WTC11 (cell line): Measurements from ENCODE around the gene CCSER1. TPM values are rescaled to one million over a fixed set of nuclear protein-coding genes. Genes with fewer than 3 reads are reported as not detected.

Experiments used
- ATAC-seq: fragments of 200-7000 bp; cut with Tn5 transposase; 2 replicates; pipeline ENCODE4 v1.10.0; 2021; ENCODE audit warnings: mild to moderate bottlenecking, moderate library complexity
- CTCF ChIA-PET: fragments of 300-600 bp; sonication (Branson Sonifier 250); formaldehyde crosslinking; loops from one replicate; lab custom pipeline; 2021; ENCODE audit warnings: antibody characterized with exemption; lab: Charles Lee
- POLR2A ChIA-PET: fragments of 350-600 bp; sonication (Branson Sonifier 250); formaldehyde crosslinking; loops from one replicate; lab custom pipeline; 2021; ENCODE audit warnings: antibody characterized with exemption; lab: Charles Lee
- DNase-seq: peaks from one replicate; pipeline ENCODE4 v3.0.0; 2021; ENCODE audit warnings: low spot score
- H3K27ac Mint-ChIP-seq: 2 replicates; pipeline ENCODE4 v1.8.0; 2021; ENCODE audit warnings: mixed read lengths
- H3K27me3 Mint-ChIP-seq: 2 replicates; pipeline ENCODE4 v1.8.0; 2021; ENCODE audit warnings: low read depth, mild to moderate bottlenecking, moderate library complexity, mixed read lengths
- H3K36me3 Mint-ChIP-seq: 2 replicates; pipeline ENCODE4 v1.8.0; 2021; ENCODE audit warnings: mixed read lengths
- H3K4me1 Mint-ChIP-seq: 2 replicates; pipeline ENCODE4 v1.8.0; 2022; ENCODE audit warnings: mixed read lengths
- H3K4me3 Mint-ChIP-seq: 2 replicates; pipeline ENCODE4 v1.8.0; 2021; ENCODE audit warnings: mild to moderate bottlenecking, moderate library complexity, mixed read lengths
- H3K9me3 Mint-ChIP-seq: 2 replicates; pipeline ENCODE4 v1.8.0; 2021; ENCODE audit warnings: mixed read lengths
- ELF4 ChIP-seq: sonication (generic); formaldehyde crosslinking; IDR thresholded peaks from 2 replicates; pipeline ENCODE4 v1.8.1; 2022; ENCODE audit warnings: low read depth, mild to moderate bottlenecking, moderate library complexity, missing genetic modification reagents
- GABPB1 ChIP-seq: sonication (generic); formaldehyde crosslinking; IDR thresholded peaks from 2 replicates; pipeline ENCODE4 v1.8.1; 2023; ENCODE audit warnings: mild to moderate bottlenecking, missing genetic modification reagents
- GTF2I ChIP-seq: fragments of 250-450 bp; sonication (Bioruptor Pico); conservative IDR thresholded peaks from 2 replicates; pipeline ENCODE4 v1.4.0; 2021; ENCODE audit warnings: mild to moderate bottlenecking
- MYBL2 ChIP-seq: sonication (generic); formaldehyde crosslinking; IDR thresholded peaks from 2 replicates; pipeline ENCODE4 v1.8.1; 2023; ENCODE audit warnings: mild to moderate bottlenecking, moderate library complexity, missing genetic modification reagents
- NFATC4 ChIP-seq: fragments of 250-450 bp; sonication (Bioruptor Pico); IDR thresholded peaks from 2 replicates; pipeline ENCODE4 v1.9.0; 2021; ENCODE audit warnings: mild to moderate bottlenecking
- NR3C1 ChIP-seq: sonication (generic); formaldehyde crosslinking; conservative IDR thresholded peaks from 2 replicates; pipeline ENCODE4 v1.8.1; 2023; ENCODE audit warnings: low read depth, mild to moderate bottlenecking, missing genetic modification reagents
- OVOL2 ChIP-seq: fragments of 250-450 bp; sonication (Bioruptor Pico); IDR thresholded peaks from 2 replicates; pipeline ENCODE4 v1.9.0; 2021; ENCODE audit warnings: mild to moderate bottlenecking, borderline replicate concordance
- TP53 ChIP-seq: sonication (generic); formaldehyde crosslinking; IDR thresholded peaks from 2 replicates; pipeline ENCODE4 v1.8.1; 2023; ENCODE audit warnings: mild to moderate bottlenecking, missing genetic modification reagents
- ZNF232 ChIP-seq: sonication (generic); formaldehyde crosslinking; IDR thresholded peaks from 2 replicates; pipeline ENCODE4 v1.8.0; 2022; ENCODE audit warnings: mild to moderate bottlenecking, missing genetic modification reagents
- ZNF263 ChIP-seq: sonication (generic); formaldehyde crosslinking; IDR thresholded peaks from 2 replicates; pipeline ENCODE4 v1.8.1; 2022; ENCODE audit warnings: low read depth, mild to moderate bottlenecking, moderate library complexity, missing genetic modification reagents
- ZNF317 ChIP-seq: sonication (generic); formaldehyde crosslinking; IDR thresholded peaks from 2 replicates; pipeline ENCODE4 v1.8.1; 2023; ENCODE audit warnings: low read depth, mild to moderate bottlenecking, moderate library complexity, missing genetic modification reagents, borderline replicate concordance
- ZNF416 ChIP-seq: fragments of 250-450 bp; sonication (Bioruptor Pico); IDR thresholded peaks from 2 replicates; pipeline ENCODE4 v1.9.0; 2021; ENCODE audit warnings: mild to moderate bottlenecking, inconsistent platforms
- total RNA-seq: library from RNA; stranded (reverse); gene quantifications from 3 replicates; pipeline ENCODE4 v1.2.3, GENCODE V29; 2021
- TF ChIP-seq, protein P1 (sequence below): sonication (generic); formaldehyde crosslinking; IDR thresholded peaks from 2 replicates; pipeline ENCODE4 v1.8.0; 2023; ENCODE audit warnings: mild to moderate bottlenecking, missing genetic modification reagents
- TF ChIP-seq, protein P2 (sequence below): fragments of 250-450 bp; sonication (Bioruptor Pico); IDR thresholded peaks from 2 replicates; pipeline ENCODE4 v1.8.0; 2021; ENCODE audit warnings: mild to moderate bottlenecking
- TF ChIP-seq, protein P3 (sequence below): sonication (generic); formaldehyde crosslinking; conservative IDR thresholded peaks from 2 replicates; pipeline ENCODE4 v1.8.1; 2022; ENCODE audit warnings: mild to moderate bottlenecking, missing genetic modification reagents
- TF ChIP-seq, protein P4 (sequence below): sonication (generic); formaldehyde crosslinking; IDR thresholded peaks from 2 replicates; pipeline ENCODE4 v1.8.1; 2023; ENCODE audit warnings: mild to moderate bottlenecking, moderate library complexity, missing genetic modification reagents
- TF ChIP-seq, protein P5 (sequence below): sonication (generic); formaldehyde crosslinking; IDR thresholded peaks from 2 replicates; pipeline ENCODE4 v1.8.1; 2023; ENCODE audit warnings: mild to moderate bottlenecking, missing genetic modification reagents
- TF ChIP-seq, protein P6 (sequence below): sonication (generic); formaldehyde crosslinking; IDR thresholded peaks from 2 replicates; pipeline ENCODE4 v1.8.1; 2023; ENCODE audit warnings: mild to moderate bottlenecking, missing genetic modification reagents, borderline replicate concordance
- TF ChIP-seq, protein P7 (sequence below): sonication (generic); formaldehyde crosslinking; IDR thresholded peaks from 2 replicates; pipeline ENCODE4 v1.8.1; 2022; ENCODE audit warnings: mild to moderate bottlenecking, moderate library complexity, missing genetic modification reagents
- TF ChIP-seq, protein P8 (sequence below): sonication (generic); formaldehyde crosslinking; IDR thresholded peaks from 2 replicates; pipeline ENCODE4 v1.8.1; 2022; ENCODE audit warnings: low read depth, mild to moderate bottlenecking, moderate library complexity, missing genetic modification reagents, borderline replicate concordance

The CCSER1 gene
- total RNA-seq, 1 experiment from 2014 or later = 0.87 TPM

DNA sequence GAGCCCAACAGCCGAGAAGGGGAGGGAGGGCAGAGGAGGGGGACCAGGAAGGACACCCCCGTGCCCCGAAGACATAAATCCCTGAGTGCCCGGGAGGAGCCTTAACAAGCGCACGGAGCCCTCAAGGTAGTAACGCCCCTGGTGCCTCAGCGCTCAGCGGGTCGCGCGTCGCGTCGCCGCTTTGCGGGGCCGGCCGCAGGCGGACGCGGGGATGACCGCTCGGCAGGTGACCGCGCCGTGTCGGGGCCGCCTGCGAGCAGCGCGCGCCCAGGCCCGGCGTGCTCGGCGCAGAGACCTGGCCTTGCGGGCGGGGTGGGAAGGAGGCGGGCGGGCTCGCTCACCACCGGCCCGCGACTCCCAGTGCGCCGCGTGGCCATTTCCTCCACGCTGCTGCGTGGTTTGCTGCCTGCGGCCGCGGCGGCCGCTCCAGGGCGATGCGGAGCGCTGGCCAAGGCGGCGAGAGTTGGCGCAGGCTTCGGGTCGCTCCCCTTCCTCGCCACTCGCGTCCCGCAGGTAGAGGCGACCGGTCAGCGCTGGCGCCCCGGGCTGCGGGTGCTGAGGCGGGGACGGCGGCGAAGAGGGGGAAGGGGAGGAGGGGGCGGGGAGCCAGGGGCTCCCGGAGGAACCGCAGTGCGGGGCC, 632 bp downstream of the CCSER1 start (continued):
- TF ChIP-seq ZNF317 (CRISPR knock-in tag) (no peak), MYBL2 (CRISPR knock-in tag) (peak; percentile 39; the same call in 1 of the 2 replicates), ZNF232 (CRISPR knock-in tag) (peak; percentile 43; the same call in 1 of the 2 replicates), NR3C1 (peak; percentile 21; the same call in 1 of the 2 replicates), GABPB1 (CRISPR knock-in tag) (no peak), GTF2I (CRISPR knock-in tag) (no peak), NFATC4 (CRISPR knock-in tag) (no peak), ZNF416 (CRISPR knock-in tag) (no peak), TP53 (CRISPR knock-in tag) (peak; percentile 31; the same call in 1 of the 2 replicates)
- TF ChIP-seq, protein P1, sequence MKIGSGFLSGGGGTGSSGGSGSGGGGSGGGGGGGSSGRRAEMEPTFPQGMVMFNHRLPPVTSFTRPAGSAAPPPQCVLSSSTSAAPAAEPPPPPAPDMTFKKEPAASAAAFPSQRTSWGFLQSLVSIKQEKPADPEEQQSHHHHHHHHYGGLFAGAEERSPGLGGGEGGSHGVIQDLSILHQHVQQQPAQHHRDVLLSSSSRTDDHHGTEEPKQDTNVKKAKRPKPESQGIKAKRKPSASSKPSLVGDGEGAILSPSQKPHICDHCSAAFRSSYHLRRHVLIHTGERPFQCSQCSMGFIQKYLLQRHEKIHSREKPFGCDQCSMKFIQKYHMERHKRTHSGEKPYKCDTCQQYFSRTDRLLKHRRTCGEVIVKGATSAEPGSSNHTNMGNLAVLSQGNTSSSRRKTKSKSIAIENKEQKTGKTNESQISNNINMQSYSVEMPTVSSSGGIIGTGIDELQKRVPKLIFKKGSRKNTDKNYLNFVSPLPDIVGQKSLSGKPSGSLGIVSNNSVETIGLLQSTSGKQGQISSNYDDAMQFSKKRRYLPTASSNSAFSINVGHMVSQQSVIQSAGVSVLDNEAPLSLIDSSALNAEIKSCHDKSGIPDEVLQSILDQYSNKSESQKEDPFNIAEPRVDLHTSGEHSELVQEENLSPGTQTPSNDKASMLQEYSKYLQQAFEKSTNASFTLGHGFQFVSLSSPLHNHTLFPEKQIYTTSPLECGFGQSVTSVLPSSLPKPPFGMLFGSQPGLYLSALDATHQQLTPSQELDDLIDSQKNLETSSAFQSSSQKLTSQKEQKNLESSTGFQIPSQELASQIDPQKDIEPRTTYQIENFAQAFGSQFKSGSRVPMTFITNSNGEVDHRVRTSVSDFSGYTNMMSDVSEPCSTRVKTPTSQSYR (CRISPR knock-in tag) = no peak
- TF ChIP-seq, protein P2, sequence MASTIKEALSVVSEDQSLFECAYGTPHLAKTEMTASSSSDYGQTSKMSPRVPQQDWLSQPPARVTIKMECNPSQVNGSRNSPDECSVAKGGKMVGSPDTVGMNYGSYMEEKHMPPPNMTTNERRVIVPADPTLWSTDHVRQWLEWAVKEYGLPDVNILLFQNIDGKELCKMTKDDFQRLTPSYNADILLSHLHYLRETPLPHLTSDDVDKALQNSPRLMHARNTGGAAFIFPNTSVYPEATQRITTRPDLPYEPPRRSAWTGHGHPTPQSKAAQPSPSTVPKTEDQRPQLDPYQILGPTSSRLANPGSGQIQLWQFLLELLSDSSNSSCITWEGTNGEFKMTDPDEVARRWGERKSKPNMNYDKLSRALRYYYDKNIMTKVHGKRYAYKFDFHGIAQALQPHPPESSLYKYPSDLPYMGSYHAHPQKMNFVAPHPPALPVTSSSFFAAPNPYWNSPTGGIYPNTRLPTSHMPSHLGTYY (CRISPR knock-in tag) = no peak
- TF ChIP-seq, protein P3, sequence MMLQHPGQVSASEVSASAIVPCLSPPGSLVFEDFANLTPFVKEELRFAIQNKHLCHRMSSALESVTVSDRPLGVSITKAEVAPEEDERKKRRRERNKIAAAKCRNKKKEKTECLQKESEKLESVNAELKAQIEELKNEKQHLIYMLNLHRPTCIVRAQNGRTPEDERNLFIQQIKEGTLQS (CRISPR knock-in tag) = no peak
- TF ChIP-seq, protein P4, sequence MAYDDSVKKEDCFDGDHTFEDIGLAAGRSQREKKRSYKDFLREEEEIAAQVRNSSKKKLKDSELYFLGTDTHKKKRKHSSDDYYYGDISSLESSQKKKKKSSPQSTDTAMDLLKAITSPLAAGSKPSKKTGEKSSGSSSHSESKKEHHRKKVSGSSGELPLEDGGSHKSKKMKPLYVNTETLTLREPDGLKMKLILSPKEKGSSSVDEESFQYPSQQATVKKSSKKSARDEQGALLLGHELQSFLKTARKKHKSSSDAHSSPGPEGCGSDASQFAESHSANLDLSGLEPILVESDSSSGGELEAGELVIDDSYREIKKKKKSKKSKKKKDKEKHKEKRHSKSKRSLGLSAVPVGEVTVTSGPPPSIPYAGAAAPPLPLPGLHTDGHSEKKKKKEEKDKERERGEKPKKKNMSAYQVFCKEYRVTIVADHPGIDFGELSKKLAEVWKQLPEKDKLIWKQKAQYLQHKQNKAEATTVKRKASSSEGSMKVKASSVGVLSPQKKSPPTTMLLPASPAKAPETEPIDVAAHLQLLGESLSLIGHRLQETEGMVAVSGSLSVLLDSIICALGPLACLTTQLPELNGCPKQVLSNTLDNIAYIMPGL (CRISPR knock-in tag) = peak; percentile 59; the same call in 1 of the 2 replicates
- TF ChIP-seq, protein P5, sequence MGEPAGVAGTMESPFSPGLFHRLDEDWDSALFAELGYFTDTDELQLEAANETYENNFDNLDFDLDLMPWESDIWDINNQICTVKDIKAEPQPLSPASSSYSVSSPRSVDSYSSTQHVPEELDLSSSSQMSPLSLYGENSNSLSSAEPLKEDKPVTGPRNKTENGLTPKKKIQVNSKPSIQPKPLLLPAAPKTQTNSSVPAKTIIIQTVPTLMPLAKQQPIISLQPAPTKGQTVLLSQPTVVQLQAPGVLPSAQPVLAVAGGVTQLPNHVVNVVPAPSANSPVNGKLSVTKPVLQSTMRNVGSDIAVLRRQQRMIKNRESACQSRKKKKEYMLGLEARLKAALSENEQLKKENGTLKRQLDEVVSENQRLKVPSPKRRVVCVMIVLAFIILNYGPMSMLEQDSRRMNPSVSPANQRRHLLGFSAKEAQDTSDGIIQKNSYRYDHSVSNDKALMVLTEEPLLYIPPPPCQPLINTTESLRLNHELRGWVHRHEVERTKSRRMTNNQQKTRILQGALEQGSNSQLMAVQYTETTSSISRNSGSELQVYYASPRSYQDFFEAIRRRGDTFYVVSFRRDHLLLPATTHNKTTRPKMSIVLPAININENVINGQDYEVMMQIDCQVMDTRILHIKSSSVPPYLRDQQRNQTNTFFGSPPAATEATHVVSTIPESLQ (CRISPR knock-in tag) = no peak
- TF ChIP-seq, all 79 proteins: peak for 11

DNA sequence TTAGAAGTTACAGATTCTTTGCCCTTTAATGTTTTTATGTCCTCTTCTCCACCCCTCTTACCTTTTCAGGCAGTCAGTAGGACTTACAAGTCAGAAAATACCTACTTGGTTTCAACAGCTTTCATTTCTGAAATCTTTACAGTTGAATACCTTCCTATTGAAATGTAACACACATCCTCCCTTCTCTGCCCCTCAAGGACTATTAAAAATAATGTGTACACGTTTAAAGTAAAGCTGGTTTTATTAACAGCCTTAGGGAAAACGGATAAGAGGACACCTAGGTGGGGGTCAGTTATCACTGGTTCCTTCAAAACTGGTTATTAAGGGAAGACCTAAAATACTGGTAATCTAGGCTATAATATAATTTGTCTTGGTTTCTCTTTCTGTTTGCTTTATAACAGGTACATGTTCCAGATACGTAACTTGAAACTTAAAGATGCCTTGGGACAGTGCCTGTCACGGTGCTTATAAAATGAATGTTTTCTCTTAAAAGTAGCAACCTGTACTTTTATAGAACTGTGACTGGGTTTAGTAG, 1.8 kb downstream of the CCSER1 start:
- no peak overlapping the region for H3K27ac Mint-ChIP-seq
- DNase-seq = no peak
- H3K4me1 Mint-ChIP-seq = peaks cover 18% of the 10 kb centered on the region
- H3K4me3 Mint-ChIP-seq = peak overlapping the region; percentile 76
- no peaks in the 10 kb centered on the region for H3K9me3 Mint-ChIP-seq
- CTCF ChIA-PET = no interaction called here
- ATAC-seq = no peak
- peaks cover 46% of the 10 kb centered on the region for H3K27me3 Mint-ChIP-seq
- H3K36me3 Mint-ChIP-seq = no peaks in the 10 kb centered on the region
- POLR2A ChIA-PET = no interaction called here
- TF ChIP-seq, protein P6, sequence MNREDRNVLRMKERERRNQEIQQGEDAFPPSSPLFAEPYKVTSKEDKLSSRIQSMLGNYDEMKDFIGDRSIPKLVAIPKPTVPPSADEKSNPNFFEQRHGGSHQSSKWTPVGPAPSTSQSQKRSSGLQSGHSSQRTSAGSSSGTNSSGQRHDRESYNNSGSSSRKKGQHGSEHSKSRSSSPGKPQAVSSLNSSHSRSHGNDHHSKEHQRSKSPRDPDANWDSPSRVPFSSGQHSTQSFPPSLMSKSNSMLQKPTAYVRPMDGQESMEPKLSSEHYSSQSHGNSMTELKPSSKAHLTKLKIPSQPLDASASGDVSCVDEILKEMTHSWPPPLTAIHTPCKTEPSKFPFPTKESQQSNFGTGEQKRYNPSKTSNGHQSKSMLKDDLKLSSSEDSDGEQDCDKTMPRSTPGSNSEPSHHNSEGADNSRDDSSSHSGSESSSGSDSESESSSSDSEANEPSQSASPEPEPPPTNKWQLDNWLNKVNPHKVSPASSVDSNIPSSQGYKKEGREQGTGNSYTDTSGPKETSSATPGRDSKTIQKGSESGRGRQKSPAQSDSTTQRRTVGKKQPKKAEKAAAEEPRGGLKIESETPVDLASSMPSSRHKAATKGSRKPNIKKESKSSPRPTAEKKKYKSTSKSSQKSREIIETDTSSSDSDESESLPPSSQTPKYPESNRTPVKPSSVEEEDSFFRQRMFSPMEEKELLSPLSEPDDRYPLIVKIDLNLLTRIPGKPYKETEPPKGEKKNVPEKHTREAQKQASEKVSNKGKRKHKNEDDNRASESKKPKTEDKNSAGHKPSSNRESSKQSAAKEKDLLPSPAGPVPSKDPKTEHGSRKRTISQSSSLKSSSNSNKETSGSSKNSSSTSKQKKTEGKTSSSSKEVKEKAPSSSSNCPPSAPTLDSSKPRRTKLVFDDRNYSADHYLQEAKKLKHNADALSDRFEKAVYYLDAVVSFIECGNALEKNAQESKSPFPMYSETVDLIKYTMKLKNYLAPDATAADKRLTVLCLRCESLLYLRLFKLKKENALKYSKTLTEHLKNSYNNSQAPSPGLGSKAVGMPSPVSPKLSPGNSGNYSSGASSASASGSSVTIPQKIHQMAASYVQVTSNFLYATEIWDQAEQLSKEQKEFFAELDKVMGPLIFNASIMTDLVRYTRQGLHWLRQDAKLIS (CRISPR knock-in tag) = no peak
- TF ChIP-seq OVOL2 (CRISPR knock-in tag) (no peak), ELF4 (no peak), ZNF263 (no peak)
- TF ChIP-seq, protein P7, sequence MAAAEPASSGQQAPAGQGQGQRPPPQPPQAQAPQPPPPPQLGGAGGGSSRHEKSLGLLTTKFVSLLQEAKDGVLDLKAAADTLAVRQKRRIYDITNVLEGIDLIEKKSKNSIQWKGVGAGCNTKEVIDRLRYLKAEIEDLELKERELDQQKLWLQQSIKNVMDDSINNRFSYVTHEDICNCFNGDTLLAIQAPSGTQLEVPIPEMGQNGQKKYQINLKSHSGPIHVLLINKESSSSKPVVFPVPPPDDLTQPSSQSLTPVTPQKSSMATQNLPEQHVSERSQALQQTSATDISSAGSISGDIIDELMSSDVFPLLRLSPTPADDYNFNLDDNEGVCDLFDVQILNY (CRISPR knock-in tag) = no peak
- TF ChIP-seq, protein P8, sequence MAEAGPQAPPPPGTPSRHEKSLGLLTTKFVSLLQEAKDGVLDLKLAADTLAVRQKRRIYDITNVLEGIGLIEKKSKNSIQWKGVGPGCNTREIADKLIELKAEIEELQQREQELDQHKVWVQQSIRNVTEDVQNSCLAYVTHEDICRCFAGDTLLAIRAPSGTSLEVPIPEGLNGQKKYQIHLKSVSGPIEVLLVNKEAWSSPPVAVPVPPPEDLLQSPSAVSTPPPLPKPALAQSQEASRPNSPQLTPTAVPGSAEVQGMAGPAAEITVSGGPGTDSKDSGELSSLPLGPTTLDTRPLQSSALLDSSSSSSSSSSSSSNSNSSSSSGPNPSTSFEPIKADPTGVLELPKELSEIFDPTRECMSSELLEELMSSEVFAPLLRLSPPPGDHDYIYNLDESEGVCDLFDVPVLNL (CRISPR knock-in tag) = no peak
